Measurements from ENCODE around the gene PRTN3.

Gene PRTN3

DNA sequence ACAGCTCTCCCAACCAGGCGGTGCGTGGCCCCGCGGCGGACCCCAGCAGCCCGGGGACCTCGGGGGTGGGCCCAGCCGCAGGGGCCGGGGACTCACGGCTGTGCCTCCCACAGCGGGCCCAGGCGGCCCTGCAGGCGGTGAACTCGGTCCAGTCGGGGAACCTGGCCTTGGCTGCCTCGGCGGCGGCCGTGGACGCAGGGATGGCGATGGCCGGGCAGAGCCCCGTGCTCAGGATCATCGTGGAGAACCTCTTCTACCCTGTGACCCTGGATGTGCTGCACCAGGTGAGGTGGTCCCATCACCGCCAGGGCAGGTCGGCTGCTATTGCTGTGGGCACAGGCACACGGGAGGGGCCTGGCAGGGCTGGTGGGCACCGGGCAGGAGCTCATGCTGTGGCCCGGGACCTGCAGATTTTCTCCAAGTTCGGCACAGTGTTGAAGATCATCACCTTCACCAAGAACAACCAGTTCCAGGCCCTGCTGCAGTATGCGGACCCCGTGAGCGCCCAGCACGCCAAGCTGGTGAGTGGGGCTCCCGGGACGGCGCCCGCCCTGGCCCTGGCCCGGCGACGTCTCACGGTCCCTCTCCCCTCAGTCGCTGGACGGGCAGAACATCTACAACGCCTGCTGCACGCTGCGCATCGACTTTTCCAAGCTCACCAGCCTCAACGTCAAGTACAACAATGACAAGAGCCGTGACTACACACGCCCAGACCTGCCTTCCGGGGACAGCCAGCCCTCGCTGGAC is 36.2 kb upstream of the PRTN3 start:
- TF ChIP-seq, protein P1, sequence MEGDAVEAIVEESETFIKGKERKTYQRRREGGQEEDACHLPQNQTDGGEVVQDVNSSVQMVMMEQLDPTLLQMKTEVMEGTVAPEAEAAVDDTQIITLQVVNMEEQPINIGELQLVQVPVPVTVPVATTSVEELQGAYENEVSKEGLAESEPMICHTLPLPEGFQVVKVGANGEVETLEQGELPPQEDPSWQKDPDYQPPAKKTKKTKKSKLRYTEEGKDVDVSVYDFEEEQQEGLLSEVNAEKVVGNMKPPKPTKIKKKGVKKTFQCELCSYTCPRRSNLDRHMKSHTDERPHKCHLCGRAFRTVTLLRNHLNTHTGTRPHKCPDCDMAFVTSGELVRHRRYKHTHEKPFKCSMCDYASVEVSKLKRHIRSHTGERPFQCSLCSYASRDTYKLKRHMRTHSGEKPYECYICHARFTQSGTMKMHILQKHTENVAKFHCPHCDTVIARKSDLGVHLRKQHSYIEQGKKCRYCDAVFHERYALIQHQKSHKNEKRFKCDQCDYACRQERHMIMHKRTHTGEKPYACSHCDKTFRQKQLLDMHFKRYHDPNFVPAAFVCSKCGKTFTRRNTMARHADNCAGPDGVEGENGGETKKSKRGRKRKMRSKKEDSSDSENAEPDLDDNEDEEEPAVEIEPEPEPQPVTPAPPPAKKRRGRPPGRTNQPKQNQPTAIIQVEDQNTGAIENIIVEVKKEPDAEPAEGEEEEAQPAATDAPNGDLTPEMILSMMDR (conservative IDR thresholded peaks at IDR 0.05): no peak
- TF ChIP-seq ZFX (IDR thresholded peaks at IDR 0.05): no peak
- H3K27ac ChIP-seq: no peak overlapping the region

GRCh38 chr19:805166-805551 is 35.6 kb upstream of the PRTN3 start:
- TF ChIP-seq ZFX (IDR thresholded peaks at IDR 0.05): no peak
- TF ChIP-seq, protein P1 (conservative IDR thresholded peaks at IDR 0.05): no peak
- H3K27ac ChIP-seq: no peak overlapping the region

DNA sequence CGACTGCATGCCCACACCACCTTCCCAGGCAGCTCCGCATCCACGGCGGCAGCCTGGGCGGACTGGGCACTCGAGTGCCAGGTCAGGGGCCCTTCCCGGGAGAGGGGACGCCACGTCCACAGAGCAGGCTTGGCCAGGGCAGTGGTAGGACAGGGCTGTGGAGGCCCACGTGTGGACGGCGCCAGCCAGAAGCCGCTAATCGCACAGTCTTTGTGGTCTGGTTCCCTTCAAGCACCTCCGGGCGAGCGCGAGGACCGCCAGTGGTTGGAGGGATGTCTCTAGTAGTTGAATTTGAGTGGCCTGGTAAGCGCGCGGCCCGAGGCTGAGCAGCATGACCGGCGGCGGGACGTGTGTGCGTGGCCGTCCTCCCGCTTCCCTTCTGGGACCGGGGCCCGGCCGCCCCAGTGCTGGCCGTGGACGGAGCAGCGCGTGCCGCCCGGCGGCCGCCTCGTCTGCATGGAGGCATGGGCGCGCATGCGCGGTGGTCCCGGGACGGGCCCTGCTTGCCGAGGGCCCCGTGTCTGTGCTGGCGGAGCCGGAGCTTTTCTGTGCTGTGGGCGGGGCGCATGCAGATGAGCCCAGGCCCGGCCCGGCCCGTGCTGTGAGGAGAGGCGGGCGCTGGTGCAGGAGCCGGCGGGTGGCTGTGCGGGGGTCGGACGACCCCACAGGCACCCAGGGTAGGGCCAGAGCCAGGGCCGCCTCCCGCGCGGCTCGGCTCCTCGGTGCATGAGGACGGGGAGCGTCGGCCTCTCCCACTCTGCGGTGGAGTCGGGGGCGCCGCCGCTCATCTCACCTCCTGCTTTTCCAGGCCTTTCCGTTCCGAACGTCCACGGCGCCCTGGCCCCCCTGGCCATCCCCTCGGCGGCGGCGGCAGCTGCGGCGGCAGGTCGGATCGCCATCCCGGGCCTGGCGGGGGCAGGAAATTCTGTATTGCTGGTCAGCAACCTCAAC is 34.9 kb upstream of the PRTN3 start:
- TF ChIP-seq, protein P1 (conservative IDR thresholded peaks at IDR 0.05): no peak
- no peak for TF ChIP-seq ZFX (IDR thresholded peaks at IDR 0.05)
- H3K27ac ChIP-seq: no peak overlapping the region

DNA sequence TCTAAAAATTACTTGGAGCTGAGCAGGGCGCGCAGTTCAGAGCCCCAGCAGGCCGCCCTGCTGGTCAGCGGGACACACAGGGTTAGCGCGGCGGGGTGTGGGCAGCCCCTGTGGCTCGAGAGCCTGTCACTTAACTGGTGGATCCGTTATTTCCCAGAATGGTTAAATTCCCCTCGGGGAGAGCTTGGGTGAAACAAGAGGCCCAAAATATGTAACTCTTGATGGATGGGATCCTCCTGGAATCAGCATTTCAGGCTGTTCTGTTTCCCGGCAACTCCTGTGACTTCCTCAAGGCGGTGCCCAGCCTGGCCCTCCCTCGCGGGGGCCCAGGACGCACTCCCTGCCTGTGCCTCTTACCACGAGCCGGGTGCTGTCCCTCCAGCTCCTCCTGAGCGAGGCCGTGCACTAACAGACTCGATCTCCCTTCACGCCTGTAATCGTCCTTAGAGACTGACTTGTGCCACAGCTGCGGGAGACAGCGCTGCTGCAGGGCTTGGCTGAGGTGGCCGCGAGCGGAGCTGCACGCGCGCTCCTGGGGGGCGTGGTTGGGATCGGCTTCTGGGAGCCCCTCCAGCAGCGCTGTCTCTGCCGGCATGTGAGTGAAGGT is 33.9 kb upstream of the PRTN3 start:
- TF ChIP-seq ZFX (IDR thresholded peaks at IDR 0.05): no peak
- TF ChIP-seq, protein P1 (conservative IDR thresholded peaks at IDR 0.05): no peak
- H3K27ac ChIP-seq: no peak overlapping the region

- no peak for TF ChIP-seq ZFX (IDR thresholded peaks at IDR 0.05)
- TF ChIP-seq, protein P1 (conservative IDR thresholded peaks at IDR 0.05): no peak
- H3K27ac ChIP-seq: no peak overlapping the region
These were observed 33.0 kb upstream of the PRTN3 start for GRCh38 chr19:807627-808422.

- H3K27ac ChIP-seq: no peak overlapping the region
These were observed 32.4 kb upstream of the PRTN3 start for GRCh38 chr19:808423-808775.

More at GRCh38 chr19:808423-808775, 32.4 kb upstream of the PRTN3 start:
- TF ChIP-seq ZFX (IDR thresholded peaks at IDR 0.05): no peak
- TF ChIP-seq, protein P1 (conservative IDR thresholded peaks at IDR 0.05): no peak

Data from C4-2B (cell line).